ENCODE measurements around the gene ERICH3. TPM values are rescaled to one million over a fixed set of nuclear protein-coding genes. Genes with fewer than 3 reads are reported as not detected.
A peak's percentile ranks its signal among the peaks of the same experiment; 100 is the strongest.

ERICH3 gene, protein sequence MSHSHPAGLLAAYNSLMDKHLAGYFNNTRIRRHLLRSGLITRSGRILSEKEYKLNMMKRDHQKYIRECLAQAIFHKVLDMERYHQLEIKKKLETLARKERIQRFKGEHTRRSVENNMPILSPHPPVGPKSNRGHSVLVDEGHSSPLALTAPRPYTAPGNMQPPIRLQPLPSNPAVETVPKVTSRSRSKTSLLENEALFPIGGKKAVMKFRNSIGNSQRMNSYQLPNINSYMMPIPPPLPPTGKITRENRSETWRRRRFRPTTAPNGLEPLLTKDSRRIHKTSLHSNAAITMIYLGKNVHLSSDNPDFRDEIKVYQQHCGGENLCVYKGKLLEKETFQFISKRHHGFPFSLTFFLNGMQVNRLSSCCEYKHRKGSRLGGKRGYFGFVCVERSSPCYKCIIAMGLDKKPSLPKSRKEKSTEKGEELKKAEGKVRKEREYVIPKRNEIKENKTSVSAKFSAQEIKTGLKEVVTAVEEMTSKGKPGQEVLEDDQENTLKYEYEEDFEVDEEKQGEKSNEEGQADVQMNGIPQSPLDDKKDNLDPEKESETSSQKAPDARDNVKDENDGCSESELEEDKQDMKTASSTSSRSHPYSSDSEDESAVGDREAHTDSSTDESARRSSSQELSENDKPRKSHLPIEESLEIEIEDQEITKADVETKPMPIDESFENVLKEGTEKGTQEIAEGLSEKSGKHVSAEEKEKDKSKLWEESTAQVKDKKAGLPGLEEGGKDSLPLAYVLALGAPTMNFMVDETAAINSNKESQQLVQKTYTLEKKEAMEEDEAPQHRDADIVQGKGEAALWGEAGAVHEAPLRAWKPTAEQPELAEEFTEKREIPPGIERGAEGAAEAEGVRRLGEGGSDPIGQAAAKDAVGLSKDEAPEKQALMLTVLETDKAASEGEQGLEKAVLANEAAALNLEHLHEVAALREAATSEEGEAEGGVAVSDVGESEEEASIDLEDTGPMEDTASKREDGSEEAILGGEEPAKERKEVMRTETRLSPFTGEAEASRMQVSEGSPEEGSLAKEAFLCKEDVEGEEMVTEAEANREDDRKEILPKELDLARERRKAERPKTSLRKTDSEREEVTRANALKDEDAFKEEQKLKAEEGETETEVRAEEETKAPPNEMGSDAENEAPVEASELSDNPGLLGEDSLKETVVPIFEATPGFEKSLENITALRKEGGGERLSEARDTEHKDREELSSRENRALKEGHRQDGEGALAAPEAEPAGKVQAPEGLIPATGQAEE (N-terminal part only)
- polyA plus RNA-seq (2013, experiment 1 of 2): not detected
- not detected for polyA plus RNA-seq (2013, experiment 2 of 2)

GRCh38 chr1:74673351-74674111, at the start of gene ERICH3:
ERICH3 (minus strand) TSS chr1:74673792; CDS start chr1:74673519, 273 bp downstream.
- H3K27me3 ChIP-seq (ENCODE audit: insufficient read depth, low read length, poor library complexity): peaks cover 3% of the 10 kb centered on the region
- H3K79me1 ChIP-seq (ENCODE audit: low read length): no peaks in the 10 kb centered on the region
- WGBS (ENCODE audit: extremely low coverage, insufficient coverage, low lambda C conversion rate): no CpG with 5 or more reads among the region's 44 CpGs
- peak within 1 kb of the TSS; percentile 61 for H3K56ac ChIP-seq (ENCODE audit: low read length)
- H4K8ac ChIP-seq (ENCODE audit: low read depth, low read length): no peak within 1 kb of the TSS
- no peak within 1 kb of the TSS for H3K4ac ChIP-seq (ENCODE audit: low read depth, low read length)
- H2BK5ac ChIP-seq (ENCODE audit: low read length): no peak within 1 kb of the TSS
- no peaks in the 10 kb centered on the region for H3K4me1 ChIP-seq (ENCODE audit: control insufficient read depth, low read depth, low read length)
- no peak within 1 kb of the TSS for H2BK120ac ChIP-seq (ENCODE audit: low read depth, low read length)
- H4K5ac ChIP-seq (ENCODE audit: low read length): no peak within 1 kb of the TSS
- H3K4me3 ChIP-seq (ENCODE audit: low read length): no peak within 1 kb of the TSS
- no peaks in the 10 kb centered on the region for H3K36me3 ChIP-seq (ENCODE audit: control insufficient read depth, insufficient read depth, low read length)
- H3K23ac ChIP-seq (ENCODE audit: low read length): no peak within 1 kb of the TSS
- no peak within 1 kb of the TSS for H2BK15ac ChIP-seq (replicated peaks; ENCODE audit: low read depth)
- no peak within 1 kb of the TSS for H3K27ac ChIP-seq (ENCODE audit: low read depth, low read length)
- H3K4me2 ChIP-seq (ENCODE audit: low read length): peak within 1 kb of the TSS; percentile 32
- no peak within 1 kb of the TSS for H3K18ac ChIP-seq (ENCODE audit: low read length)
- no peaks in the 10 kb centered on the region for H3K79me2 ChIP-seq (ENCODE audit: control insufficient read depth, insufficient read depth, low read length)
- no peak within 1 kb of the TSS for H2AK5ac ChIP-seq (ENCODE audit: low read length)
- no peak within 1 kb of the TSS for H3K9ac ChIP-seq (ENCODE audit: low read length)
- DNase-seq: peak; percentile 30

- Histone ChIP-seq H3K9ac (ENCODE audit: low read length) (no peak overlapping the region), H2BK15ac (replicated peaks; ENCODE audit: low read depth) (no peak overlapping the region), H3K36me3 (ENCODE audit: control insufficient read depth, insufficient read depth, low read length) (no peaks in the 10 kb centered on the region), H2BK120ac (ENCODE audit: low read depth, low read length) (no peak overlapping the region), H3K4ac (ENCODE audit: low read depth, low read length) (no peak overlapping the region), H4K5ac (ENCODE audit: low read length) (no peak overlapping the region), H3K18ac (ENCODE audit: low read length) (no peak overlapping the region), H2BK5ac (ENCODE audit: low read length) (no peak overlapping the region), H2AK5ac (ENCODE audit: low read length) (no peak overlapping the region), H3K56ac (ENCODE audit: low read length) (no peak overlapping the region), H4K8ac (ENCODE audit: low read depth, low read length) (no peak overlapping the region), H3K23ac (ENCODE audit: low read length) (no peak overlapping the region), H3K79me2 (ENCODE audit: control insufficient read depth, insufficient read depth, low read length) (no peaks in the 10 kb centered on the region), H3K27me3 (ENCODE audit: insufficient read depth, low read length, poor library complexity) (no peaks in the 10 kb centered on the region), H3K79me1 (ENCODE audit: low read length) (no peaks in the 10 kb centered on the region), H3K4me1 (ENCODE audit: control insufficient read depth, low read depth, low read length) (peaks cover 2% of the 10 kb centered on the region), H3K27ac (ENCODE audit: low read depth, low read length) (no peak overlapping the region), H3K4me3 (ENCODE audit: low read length) (no peak overlapping the region), H3K4me2 (ENCODE audit: low read length) (no peak overlapping the region)
- WGBS (ENCODE audit: extremely low coverage, insufficient coverage, low lambda C conversion rate): no CpG with 5 or more reads among the region's 2 CpGs
- DNase-seq: peak; percentile 70
Measured at GRCh38 chr1:74717626-74718025, 44.0 kb upstream of the ERICH3 start.

- no peak for DNase-seq
- Histone ChIP-seq H2BK5ac (ENCODE audit: low read length) (no peak overlapping the region), H3K56ac (ENCODE audit: low read length) (no peak overlapping the region), H2AK5ac (ENCODE audit: low read length) (no peak overlapping the region), H3K4me2 (ENCODE audit: low read length) (no peak overlapping the region), H2BK120ac (ENCODE audit: low read depth, low read length) (no peak overlapping the region), H3K79me1 (ENCODE audit: low read length) (no peaks in the 10 kb centered on the region), H3K9ac (ENCODE audit: low read length) (no peak overlapping the region), H3K23ac (ENCODE audit: low read length) (no peak overlapping the region), H4K5ac (ENCODE audit: low read length) (no peak overlapping the region), H3K36me3 (ENCODE audit: control insufficient read depth, insufficient read depth, low read length) (no peaks in the 10 kb centered on the region), H3K27me3 (ENCODE audit: insufficient read depth, low read length, poor library complexity) (no peaks in the 10 kb centered on the region), H4K8ac (ENCODE audit: low read depth, low read length) (no peak overlapping the region), H3K18ac (ENCODE audit: low read length) (no peak overlapping the region), H3K4me3 (ENCODE audit: low read length) (no peak overlapping the region), H3K79me2 (ENCODE audit: control insufficient read depth, insufficient read depth, low read length) (no peaks in the 10 kb centered on the region), H3K4ac (ENCODE audit: low read depth, low read length) (no peak overlapping the region), H3K4me1 (ENCODE audit: control insufficient read depth, low read depth, low read length) (peaks cover 2% of the 10 kb centered on the region), H2BK15ac (replicated peaks; ENCODE audit: low read depth) (no peak overlapping the region), H3K27ac (ENCODE audit: low read depth, low read length) (no peak overlapping the region)
- no CpG with 5 or more reads among the region's 1 CpG for WGBS (ENCODE audit: extremely low coverage, insufficient coverage, low lambda C conversion rate)
Measured at GRCh38 chr1:74716822-74717221, 43.2 kb upstream of the ERICH3 start.

- H3K56ac ChIP-seq (ENCODE audit: low read length): no peak overlapping the region
- no peaks in the 10 kb centered on the region for H3K79me1 ChIP-seq (ENCODE audit: low read length)
- H3K4me3 ChIP-seq (ENCODE audit: low read length): no peak overlapping the region
- H3K79me2 ChIP-seq (ENCODE audit: control insufficient read depth, insufficient read depth, low read length): no peaks in the 10 kb centered on the region
- H4K8ac ChIP-seq (ENCODE audit: low read depth, low read length): no peak overlapping the region
- no peak overlapping the region for H3K18ac ChIP-seq (ENCODE audit: low read length)
- H2BK5ac ChIP-seq (ENCODE audit: low read length): no peak overlapping the region
- H3K4me1 ChIP-seq (ENCODE audit: control insufficient read depth, low read depth, low read length): peaks cover 2% of the 10 kb centered on the region
- no peaks in the 10 kb centered on the region for H3K36me3 ChIP-seq (ENCODE audit: control insufficient read depth, insufficient read depth, low read length)
- no peak overlapping the region for H3K9ac ChIP-seq (ENCODE audit: low read length)
- H3K27ac ChIP-seq (ENCODE audit: low read depth, low read length): no peak overlapping the region
- no peak overlapping the region for H3K4ac ChIP-seq (ENCODE audit: low read depth, low read length)
- H3K4me2 ChIP-seq (ENCODE audit: low read length): no peak overlapping the region
- H2AK5ac ChIP-seq (ENCODE audit: low read length): no peak overlapping the region
- no peak overlapping the region for H2BK120ac ChIP-seq (ENCODE audit: low read depth, low read length)
- no peak overlapping the region for H2BK15ac ChIP-seq (replicated peaks; ENCODE audit: low read depth)
- no peak overlapping the region for H4K5ac ChIP-seq (ENCODE audit: low read length)
- no peak overlapping the region for H3K23ac ChIP-seq (ENCODE audit: low read length)
- no peaks in the 10 kb centered on the region for H3K27me3 ChIP-seq (ENCODE audit: insufficient read depth, low read length, poor library complexity)
- no CpG with 5 or more reads among the region's 6 CpGs for WGBS (ENCODE audit: extremely low coverage, insufficient coverage, low lambda C conversion rate)
- DNase-seq: no peak
Measured at GRCh38 chr1:74715806-74716205, 42.2 kb upstream of the ERICH3 start.

DNA sequence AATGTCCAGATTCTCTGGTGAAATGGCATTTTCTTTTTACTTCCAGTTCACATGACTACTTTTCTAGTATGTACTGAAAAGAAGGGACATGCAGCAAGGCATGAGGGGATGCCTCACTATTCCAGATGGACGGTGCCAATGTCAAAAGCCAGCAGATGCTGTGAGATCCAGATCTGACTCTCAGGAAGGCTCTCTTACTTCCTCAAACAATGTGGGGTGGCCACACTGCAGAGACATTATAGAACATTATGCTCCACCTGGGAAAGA, 41.6 kb upstream of the ERICH3 start:
- H3K4me1 ChIP-seq (ENCODE audit: control insufficient read depth, low read depth, low read length): peaks cover 2% of the 10 kb centered on the region
- no peak for DNase-seq
- no peak overlapping the region for H3K4ac ChIP-seq (ENCODE audit: low read depth, low read length)
- H3K4me2 ChIP-seq (ENCODE audit: low read length): no peak overlapping the region
- no peak overlapping the region for H3K56ac ChIP-seq (ENCODE audit: low read length)
- no peaks in the 10 kb centered on the region for H3K27me3 ChIP-seq (ENCODE audit: insufficient read depth, low read length, poor library complexity)
- H3K23ac ChIP-seq (ENCODE audit: low read length): no peak overlapping the region
- no peaks in the 10 kb centered on the region for H3K79me2 ChIP-seq (ENCODE audit: control insufficient read depth, insufficient read depth, low read length)
- H3K9ac ChIP-seq (ENCODE audit: low read length): no peak overlapping the region
- H3K4me3 ChIP-seq (ENCODE audit: low read length): no peak overlapping the region
- H4K5ac ChIP-seq (ENCODE audit: low read length): no peak overlapping the region
- no peak overlapping the region for H2BK5ac ChIP-seq (ENCODE audit: low read length)
- no peak overlapping the region for H2AK5ac ChIP-seq (ENCODE audit: low read length)
- H3K18ac ChIP-seq (ENCODE audit: low read length): no peak overlapping the region
- no peak overlapping the region for H2BK120ac ChIP-seq (ENCODE audit: low read depth, low read length)
- no peak overlapping the region for H3K27ac ChIP-seq (ENCODE audit: low read depth, low read length)
- H3K36me3 ChIP-seq (ENCODE audit: control insufficient read depth, insufficient read depth, low read length): no peaks in the 10 kb centered on the region
- no peaks in the 10 kb centered on the region for H3K79me1 ChIP-seq (ENCODE audit: low read length)
- H2BK15ac ChIP-seq (replicated peaks; ENCODE audit: low read depth): no peak overlapping the region
- WGBS (ENCODE audit: extremely low coverage, insufficient coverage, low lambda C conversion rate): no CpG with 5 or more reads among the region's 1 CpG
- H4K8ac ChIP-seq (ENCODE audit: low read depth, low read length): no peak overlapping the region

All from mesendoderm (in vitro differentiated cells).